Neural cell (in vitro differentiated cells): ENCODE measurements around the gene ADARB2.

ENCODE experiments used
- CTCF ChIP-seq: fragments of 450-650 bp; IDR thresholded peaks from 2 replicates; pipeline ENCODE4 v1.5.1; 2014; ENCODE audit warnings: antibody characterized with exemption, mild to moderate bottlenecking, moderate library complexity; ENCODE audit not compliant: poor library complexity, severe bottlenecking
- EP300 ChIP-seq: fragments of 450-650 bp; conservative IDR thresholded peaks from 2 replicates; pipeline ENCODE4 v1.6.1; 2014; ENCODE audit warnings: antibody characterized with exemption, mild to moderate bottlenecking, moderate library complexity; ENCODE audit not compliant: poor library complexity, severe bottlenecking
- EZH2 ChIP-seq: fragments of 200-600, 300-800 bp; shearing (Covaris generic), sonication (generic); IDR thresholded peaks from 2 replicates; pipeline ENCODE4 v1.6.1; 2014; ENCODE audit warnings: antibody characterized with exemption, low read length, borderline replicate concordance, mild to moderate bottlenecking; ENCODE audit not compliant: insufficient read depth, poor library complexity, severe bottlenecking
- POLR2AphosphoS5 ChIP-seq: IDR thresholded peaks from 2 replicates; pipeline ENCODE4 v1.6.1; 2012
- RAD21 ChIP-seq: fragments of 450-650 bp; conservative IDR thresholded peaks from 2 replicates; pipeline ENCODE4 v1.6.1; 2014; ENCODE audit warnings: antibody characterized with exemption, mild to moderate bottlenecking, moderate library complexity
- TF ChIP-seq, protein P1 (sequence below): IDR thresholded peaks from 2 replicates; pipeline ENCODE4 v1.6.1; 2012; ENCODE audit warnings: borderline replicate concordance

GRCh38 chr10:1163831-1164230 lies 573.5 kb downstream of the ADARB2 start:
- TF ChIP-seq POLR2AphosphoS5 (no peak), RAD21 (no peak), CTCF (no peak), EP300 (no peak), EZH2 (no peak)
- TF ChIP-seq, protein P1, sequence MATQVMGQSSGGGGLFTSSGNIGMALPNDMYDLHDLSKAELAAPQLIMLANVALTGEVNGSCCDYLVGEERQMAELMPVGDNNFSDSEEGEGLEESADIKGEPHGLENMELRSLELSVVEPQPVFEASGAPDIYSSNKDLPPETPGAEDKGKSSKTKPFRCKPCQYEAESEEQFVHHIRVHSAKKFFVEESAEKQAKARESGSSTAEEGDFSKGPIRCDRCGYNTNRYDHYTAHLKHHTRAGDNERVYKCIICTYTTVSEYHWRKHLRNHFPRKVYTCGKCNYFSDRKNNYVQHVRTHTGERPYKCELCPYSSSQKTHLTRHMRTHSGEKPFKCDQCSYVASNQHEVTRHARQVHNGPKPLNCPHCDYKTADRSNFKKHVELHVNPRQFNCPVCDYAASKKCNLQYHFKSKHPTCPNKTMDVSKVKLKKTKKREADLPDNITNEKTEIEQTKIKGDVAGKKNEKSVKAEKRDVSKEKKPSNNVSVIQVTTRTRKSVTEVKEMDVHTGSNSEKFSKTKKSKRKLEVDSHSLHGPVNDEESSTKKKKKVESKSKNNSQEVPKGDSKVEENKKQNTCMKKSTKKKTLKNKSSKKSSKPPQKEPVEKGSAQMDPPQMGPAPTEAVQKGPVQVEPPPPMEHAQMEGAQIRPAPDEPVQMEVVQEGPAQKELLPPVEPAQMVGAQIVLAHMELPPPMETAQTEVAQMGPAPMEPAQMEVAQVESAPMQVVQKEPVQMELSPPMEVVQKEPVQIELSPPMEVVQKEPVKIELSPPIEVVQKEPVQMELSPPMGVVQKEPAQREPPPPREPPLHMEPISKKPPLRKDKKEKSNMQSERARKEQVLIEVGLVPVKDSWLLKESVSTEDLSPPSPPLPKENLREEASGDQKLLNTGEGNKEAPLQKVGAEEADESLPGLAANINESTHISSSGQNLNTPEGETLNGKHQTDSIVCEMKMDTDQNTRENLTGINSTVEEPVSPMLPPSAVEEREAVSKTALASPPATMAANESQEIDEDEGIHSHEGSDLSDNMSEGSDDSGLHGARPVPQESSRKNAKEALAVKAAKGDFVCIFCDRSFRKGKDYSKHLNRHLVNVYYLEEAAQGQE, result no peak
